Measurements from ENCODE around the gene EXOC7. TPM values are rescaled to one million over a fixed set of nuclear protein-coding genes. Genes with fewer than 3 reads are reported as not detected.

EXOC7 gene
- total RNA-seq, 1 experiment from 2014 or later = 160 TPM

- peak overlapping the region in 1 of 2 experiments; percentile 54; a peak in 1 of 5 replicates for H3K4me3 Mint-ChIP-seq
- H3K4me2 ChIP-seq (ENCODE audit: insufficient read depth, insufficient read length, low read length) = no peak overlapping the region
Observed at GRCh38 chr17:76077584-76078110, 25.9 kb downstream of the EXOC7 start.

More at GRCh38 chr17:76077584-76078110, 25.9 kb downstream of the EXOC7 start:
- Histone ChIP-seq H2BK5ac (ENCODE audit: insufficient read length, low read length) (no peak overlapping the region), H3K27me3 (ENCODE audit: insufficient read depth, low read length) (peaks cover 58% of the 10 kb centered on the region), H3T11ph (ENCODE audit: low read length) (no peak overlapping the region), H2BK20ac (ENCODE audit: low read depth, low read length, poor library complexity, severe bottlenecking) (no peak overlapping the region), H3K9ac (ENCODE audit: extremely low read depth, insufficient read length, low read length) (no peak overlapping the region), H2BK15ac (ENCODE audit: low read depth, low read length) (no peak overlapping the region), H2BK12ac (ENCODE audit: insufficient read length, low read depth, low read length) (no peak overlapping the region), H3K79me1 (ENCODE audit: insufficient read depth, low read depth, low read length, poor library complexity, severe bottlenecking) (no peaks in the 10 kb centered on the region), H3K14ac (ENCODE audit: insufficient read depth, low read length) (no peak overlapping the region), H4K8ac (replicated peaks; ENCODE audit: insufficient read length, low read depth, low read length) (no peak overlapping the region), H3K56ac (ENCODE audit: insufficient read length, low read depth, low read length) (no peak overlapping the region), H3K79me2 (ENCODE audit: insufficient read depth, low read length) (no peaks in the 10 kb centered on the region), H3K9me3 (ENCODE audit: control insufficient read depth, low read depth, low read length) (no peaks in the 10 kb centered on the region), H3K4me1 (ENCODE audit: insufficient read depth, low read length) (peaks cover 8% of the 10 kb centered on the region; the same call in 1 of the 2 replicates), H4K5ac (ENCODE audit: insufficient read length, low read depth, low read length) (no peak overlapping the region), H3K23ac (ENCODE audit: insufficient read length, low read depth, low read length) (no peak overlapping the region), H2BK120ac (ENCODE audit: low read depth, low read length, poor library complexity, severe bottlenecking) (no peak overlapping the region), H3K23me2 (ENCODE audit: insufficient read length, low read depth, low read length, poor library complexity, severe bottlenecking) (peaks cover 26% of the 10 kb centered on the region), H4K20me1 (ENCODE audit: control insufficient read depth, insufficient read depth, insufficient read length) (peaks cover 3% of the 10 kb centered on the region), H2AK5ac (ENCODE audit: insufficient read length, low read length) (no peak overlapping the region), H4K91ac (ENCODE audit: insufficient read length, low read depth, low read length) (no peak overlapping the region), H3K18ac (ENCODE audit: insufficient read length, low read depth, low read length) (no peak overlapping the region), H3K27ac (ENCODE audit: insufficient read length, low read depth, low read length) (no peak overlapping the region), H3K4ac (ENCODE audit: low read depth, low read length) (no peak overlapping the region), H2AFZ (ENCODE audit: low read length) (no peak overlapping the region)
- peaks cover 0 to 7% (median 0%) of the 10 kb centered on the region in 3 experiments; a peak in 2 of 7 replicates for H3K36me3 Mint-ChIP-seq (ENCODE audit: insufficient read depth in 1 of 3, low read depth in 3 of 3)
- TF ChIP-seq CTCF (conservative IDR thresholded peaks at IDR 0.05) = no peak
- peaks cover 73% of the 10 kb centered on the region for H3K27me3 Mint-ChIP-seq (ENCODE audit: low read depth)
- peak; percentile 39 for DNase-seq
- no peak overlapping the region for H3K27ac Mint-ChIP-seq
- peaks cover 49 to 58% of the 10 kb centered on the region in 2 experiments for H3K4me1 Mint-ChIP-seq
- H3K9me3 Mint-ChIP-seq = peaks cover 0 to 3% of the 10 kb centered on the region in 2 experiments; a peak in 2 of 5 replicates
- WGBS (ENCODE audit: extremely low coverage, insufficient read length, low lambda C conversion rate) = no CpG with 5 or more reads among the region's 12 CpGs
